Anterior cingulate cortex (tissue), 58 donors: ENCODE data around the gene BCL7B.
"Not testable (repeated sequence)": the region's sequence is repeated elsewhere in the genome, so short reads cannot be mapped to it uniquely, and the experiment has no call there.

Experiments used
- DNase-seq, 58 donors: peaks; one replicate each; lab custom pipeline; 2025; lab: John Stamatoyannopoulos, UW

Gene BCL7B

GRCh38 chr7:73573791-73574190 lies 16.3 kb upstream of the BCL7B start:
- no peak for DNase-seq

GRCh38 chr7:73573276-73573675 lies 15.8 kb upstream of the BCL7B start:
- DNase-seq = peak in 1 of 58 donors; percentile 1

- DNase-seq = no peak
Observed at GRCh38 chr7:73572767-73573186, 15.3 kb upstream of the BCL7B start.

- no peak for DNase-seq
Observed at GRCh38 chr7:73570977-73571376, 13.5 kb upstream of the BCL7B start.

GRCh38 chr7:73570521-73570920 lies 13.0 kb upstream of the BCL7B start:
- no peak for DNase-seq

GRCh38 chr7:73569042-73569608 lies 11.6 kb upstream of the BCL7B start:
- DNase-seq = no peak

GRCh38 chr7:73567846-73568685 lies 10.6 kb upstream of the BCL7B start:
- DNase-seq = no peak

- DNase-seq = no peak
Observed at GRCh38 chr7:73567140-73567539, 9.7 kb upstream of the BCL7B start.

GRCh38 chr7:73566431-73566830 lies 8.9 kb upstream of the BCL7B start:
- not testable (repeated sequence) for DNase-seq

GRCh38 chr7:73565675-73566340 lies 8.3 kb upstream of the BCL7B start:
- no peak for DNase-seq

GRCh38 chr7:73560109-73560835 lies 2.8 kb upstream of the BCL7B start:
- peak in 1 of 58 donors; percentile 1 for DNase-seq

GRCh38 chr7:73557108-73557396 lies 438 bp downstream of the BCL7B start:
- DNase-seq = peak; percentile 52 to 94 (median 87)

- no peak for DNase-seq
Observed at GRCh38 chr7:73556208-73557107, 1.0 kb downstream of the BCL7B start.

- DNase-seq = no peak
Observed at GRCh38 chr7:73555411-73555982, 2.0 kb downstream of the BCL7B start.

- DNase-seq = not testable (repeated sequence)
Observed at GRCh38 chr7:73550093-73550492, 7.4 kb downstream of the BCL7B start.

GRCh38 chr7:73549176-73549575 lies 8.3 kb downstream of the BCL7B start:
- no peak for DNase-seq

GRCh38 chr7:73547841-73548240 lies 9.6 kb downstream of the BCL7B start:
- peak in 1 of 58 donors; percentile 34 for DNase-seq

GRCh38 chr7:73544678-73545077 lies 12.8 kb downstream of the BCL7B start:
- no peak for DNase-seq

GRCh38 chr7:73541722-73542121 lies 15.8 kb downstream of the BCL7B start:
- DNase-seq = no peak

GRCh38 chr7:73539709-73540108 lies 17.8 kb downstream of the BCL7B start:
- DNase-seq = no peak
